GM15510 (cell line): ENCODE measurements around the gene FNDC10.

Experiments
- POLR2A ChIP-seq: IDR thresholded peaks from 3 replicates; pipeline ENCODE4 v1.6.1; 2011; ENCODE audit warnings: borderline replicate concordance; ENCODE audit not compliant: insufficient read length; ENCODE audit errors: extremely low read depth

Gene FNDC10

GRCh38 chr1:1582585-1583346 lies 17.2 kb downstream of the FNDC10 start:
- TF ChIP-seq POLR2A: no peak

- no peak for TF ChIP-seq POLR2A
Measured at GRCh38 chr1:1578371-1578940, 21.5 kb downstream of the FNDC10 start.

GRCh38 chr1:1577367-1578011 lies 22.4 kb downstream of the FNDC10 start:
- no peak for TF ChIP-seq POLR2A

- TF ChIP-seq POLR2A: peak; percentile 90
Measured at GRCh38 chr1:1574721-1575537, 25.0 kb downstream of the FNDC10 start, which contains the start of gene SSU72. TSS of gene SSU72 (minus strand) at chr1:1574863. CDS start at chr1:1574557, 306 bp downstream.

- TF ChIP-seq POLR2A: no peak
Measured at GRCh38 chr1:1573843-1574720, 25.9 kb downstream of the FNDC10 start.

- no peak for TF ChIP-seq POLR2A
Measured at GRCh38 chr1:1569341-1569740, 30.6 kb downstream of the FNDC10 start.

GRCh38 chr1:1567891-1568291 lies 32.0 kb downstream of the FNDC10 start:
- no peak for TF ChIP-seq POLR2A

GRCh38 chr1:1567152-1567875 lies 32.6 kb downstream of the FNDC10 start:
- no peak for TF ChIP-seq POLR2A

GRCh38 chr1:1565340-1565739 lies 34.6 kb downstream of the FNDC10 start:
- TF ChIP-seq POLR2A: no peak

- TF ChIP-seq POLR2A: no peak
Measured at GRCh38 chr1:1564268-1564667, 35.7 kb downstream of the FNDC10 start.

GRCh38 chr1:1563688-1564087 lies 36.2 kb downstream of the FNDC10 start:
- no peak for TF ChIP-seq POLR2A

GRCh38 chr1:1562556-1563195 lies 37.3 kb downstream of the FNDC10 start:
- TF ChIP-seq POLR2A: no peak
